Adipose tissue (tissue), 3 donors: Measurements from ENCODE around the gene MRPL36. TPM values are rescaled to one million over a fixed set of nuclear protein-coding genes. Genes with fewer than 3 reads are reported as not detected.

Source experiments
- H3K27ac ChIP-seq: one replicate; pipeline ENCODE4 v1.5.1; 2013; ENCODE audit warnings: low read depth, low read length
- WGBS, 3 donors: extraction: QIAGEN DNeasy Blood & Tissue Kit; methylation state at CpG; one replicate each; pipeline ENCODE4 v1.1.7; 2013; 5-methylcytosine and 5-hydroxymethylcytosine counted together
- polyA plus RNA-seq, 3 donors: library from polyadenylated mRNA; stranded (reverse); fragments of 200-250 nt; gene quantifications; one replicate each; pipeline ENCODE4 v1.2.3, GENCODE V29; 2013
- donor health status: healthy with polysubstance abuse.
- donor health status: Bipolar disorder and iron deficiency.
- donor health status: healthy.

MRPL36 gene
- polyA plus RNA-seq, 3 donors = 48.5 to 92.3 (median 71.8) TPM

GRCh38 chr5:1762121-1762882 is 37.3 kb downstream of the MRPL36 start:
- no peak overlapping the region for H3K27ac ChIP-seq
- 81 to 83% (median 82%) methylated on average over 25 of the region's 25 CpGs for WGBS, 3 donors

GRCh38 chr5:1761453-1761755 is 38.2 kb downstream of the MRPL36 start:
- 74 to 81% (median 80%) methylated on average over 11 of the region's 11 CpGs for WGBS, 3 donors

GRCh38 chr5:1760656-1761452 is 38.8 kb downstream of the MRPL36 start:
- H3K27ac ChIP-seq = no peak overlapping the region
- 61 to 79% (median 76%) methylated on average over 28 of the region's 28 CpGs for WGBS, 3 donors

More at GRCh38 chr5:1761453-1761755, 38.2 kb downstream of the MRPL36 start:
- H3K27ac ChIP-seq = no peak overlapping the region

- H3K27ac ChIP-seq = no peak overlapping the region
- 63 to 84% (median 81%) methylated on average over 4 of the region's 4 CpGs for WGBS, 3 donors
Observed at GRCh38 chr5:1760231-1760630, 39.4 kb downstream of the MRPL36 start.

- 72 to 85% (median 83%) methylated on average over 13 of the region's 13 CpGs for WGBS, 3 donors
Observed at GRCh38 chr5:1759378-1759970, 40.2 kb downstream of the MRPL36 start.

GRCh38 chr5:1758574-1758973 is 41.1 kb downstream of the MRPL36 start:
- WGBS, 3 donors = 67 to 92% (median 84%) methylated on average over 3 of the region's 3 CpGs

More at GRCh38 chr5:1759378-1759970, 40.2 kb downstream of the MRPL36 start:
- H3K27ac ChIP-seq = no peak overlapping the region

GRCh38 chr5:1757511-1757910 is 42.1 kb downstream of the MRPL36 start:
- WGBS, 3 donors = 79 to 90% (median 88%) methylated on average over 10 of the region's 10 CpGs
- H3K27ac ChIP-seq = no peak overlapping the region

More at GRCh38 chr5:1758574-1758973, 41.1 kb downstream of the MRPL36 start:
- no peak overlapping the region for H3K27ac ChIP-seq

GRCh38 chr5:1756481-1756880 is 43.2 kb downstream of the MRPL36 start:
- WGBS, 3 donors = 63 to 85% (median 65%) methylated on average over 11 of the region's 11 CpGs
- no peak overlapping the region for H3K27ac ChIP-seq

- H3K27ac ChIP-seq = no peak overlapping the region
- WGBS, 3 donors = 37 to 67% (median 59%) methylated on average over 14 of the region's 14 CpGs
Observed at GRCh38 chr5:1755321-1755949, 44.2 kb downstream of the MRPL36 start.

GRCh38 chr5:1754531-1755220 is 45.0 kb downstream of the MRPL36 start:
- no peak overlapping the region for H3K27ac ChIP-seq
- 72 to 79% (median 73%) methylated on average over 14 of the region's 14 CpGs for WGBS, 3 donors

GRCh38 chr5:1753490-1753889 is 46.1 kb downstream of the MRPL36 start:
- 78 to 87% (median 82%) methylated on average over 8 of the region's 8 CpGs for WGBS, 3 donors

GRCh38 chr5:1752881-1753280 is 46.8 kb downstream of the MRPL36 start:
- 76 to 83% (median 77%) methylated on average over 16 of the region's 16 CpGs for WGBS, 3 donors
- no peak overlapping the region for H3K27ac ChIP-seq

More at GRCh38 chr5:1753490-1753889, 46.1 kb downstream of the MRPL36 start:
- H3K27ac ChIP-seq = no peak overlapping the region

- H3K27ac ChIP-seq = no peak overlapping the region
- WGBS, 3 donors = 77 to 86% (median 77%) methylated on average over 24 to 29 of the region's 29 CpGs
Observed at GRCh38 chr5:1751864-1752822, 47.5 kb downstream of the MRPL36 start.

- 54 to 55% (median 55%) methylated on average over 27 of the region's 27 CpGs for WGBS, 3 donors
- H3K27ac ChIP-seq = no peak overlapping the region
Observed at GRCh38 chr5:1751026-1751863, 48.4 kb downstream of the MRPL36 start.

- WGBS, 3 donors = 89 to 91% (median 89%) methylated on average over 17 of the region's 17 CpGs
- no peak overlapping the region for H3K27ac ChIP-seq
Observed at GRCh38 chr5:1750469-1750868, 49.2 kb downstream of the MRPL36 start.

- no peak overlapping the region for H3K27ac ChIP-seq
- WGBS, 3 donors = 84 to 88% (median 86%) methylated on average over 19 of the region's 19 CpGs
Observed at GRCh38 chr5:1749346-1750124, 50.1 kb downstream of the MRPL36 start.
